PC-9 (cell line): Measurements from ENCODE around the gene CDH12. TPM values are rescaled to one million over a fixed set of nuclear protein-coding genes. Genes with fewer than 3 reads are reported as not detected.
"Not testable (repeated sequence)": the region's sequence is repeated elsewhere in the genome, so short reads cannot be mapped to it uniquely, and the experiment has no call there.

ENCODE experiments used
- BruUV-seq: library from RNA; stranded (reverse); fragments of 400-500 nt; replicated peaks from 2 replicates; lab custom pipeline; 2021; lab: Mats Ljungman, UMichigan
- CTCF ChIA-PET: fragments of 300-600 bp; sonication (Branson Sonifier 250); formaldehyde crosslinking; loops from one replicate; lab custom pipeline; 2022; ENCODE audit warnings: antibody characterized with exemption; lab: Charles Lee
- POLR2A ChIA-PET: fragments of 300-600 bp; sonication (Branson Sonifier 250); formaldehyde crosslinking; loops from one replicate; lab custom pipeline; 2022; ENCODE audit warnings: antibody characterized with exemption; ENCODE audit not compliant: unreplicated experiment; lab: Charles Lee
- DNase-seq, 2 experiments: peaks; one replicate each; pipeline versions ENCODE4 v3.0.0 to v3.0.0-alpha.2; 2015 to 2022; ENCODE audit warnings: mixed read lengths in 1 of 2
- H2AFZ ChIP-seq: fragments of 200-600 bp; sonication (generic); 2 replicates; pipeline ENCODE4 v1.8.1; 2017; ENCODE audit warnings: antibody characterized with exemption
- H3F3A ChIP-seq: fragments of 200-600 bp; sonication (generic); 2 replicates; pipeline ENCODE4 v1.8.1; 2017; ENCODE audit warnings: antibody characterized with exemption, mild to moderate bottlenecking, low read depth; ENCODE audit not compliant: insufficient read depth
- H3K27ac ChIP-seq: fragments of 200-600 bp; sonication (generic); 2 replicates; pipeline ENCODE4 v1.6.1; 2016; ENCODE audit warnings: mixed run types
- H3K27me3 ChIP-seq: fragments of 200-600 bp; sonication (generic); 2 replicates; pipeline ENCODE4 v1.6.1; 2016; ENCODE audit warnings: low read depth, mixed run types; ENCODE audit not compliant: insufficient read depth
- H3K36me3 ChIP-seq: fragments of 200-600 bp; sonication (generic); 2 replicates; pipeline ENCODE4 v1.6.1; 2016; ENCODE audit warnings: low read depth, mixed run types
- H3K4me1 ChIP-seq: fragments of 200-600 bp; sonication (generic); replicated peaks from 2 replicates; pipeline ENCODE4 v1.6.1; 2016; ENCODE audit warnings: mixed run types; ENCODE audit not compliant: insufficient read depth
- H3K4me2 ChIP-seq: fragments of 200-600 bp; sonication (generic); 2 replicates; pipeline ENCODE4 v1.6.1; 2017; ENCODE audit warnings: mixed run types
- H3K4me3 ChIP-seq: fragments of 200-600 bp; sonication (generic); 2 replicates; pipeline ENCODE4 v1.6.1; 2016; ENCODE audit warnings: mixed run types
- H3K79me2 ChIP-seq: fragments of 200-600 bp; sonication (generic); 2 replicates; pipeline ENCODE4 v1.6.1; 2017; ENCODE audit warnings: low read depth, mixed run types
- H3K9me2 ChIP-seq: fragments of 200-600 bp; sonication (generic); 2 replicates; pipeline ENCODE4 v1.8.1; 2017; ENCODE audit warnings: mild to moderate bottlenecking; ENCODE audit not compliant: insufficient read depth
- H3K9me3 ChIP-seq: fragments of 200-600 bp; sonication (generic); 2 replicates; pipeline ENCODE4 v1.8.1; 2016; ENCODE audit warnings: low read depth; ENCODE audit not compliant: insufficient read depth
- H4K20me1 ChIP-seq: fragments of 200-600 bp; sonication (generic); 2 replicates; pipeline ENCODE4 v1.8.1; 2017; ENCODE audit not compliant: insufficient read depth
- CTCF ChIP-seq: fragments of 200-600 bp; sonication (generic); conservative IDR thresholded peaks from 2 replicates; pipeline ENCODE4 v1.6.1; 2017; ENCODE audit warnings: mixed run types, antibody characterized with exemption, mild to moderate bottlenecking, moderate library complexity
- EZH2 ChIP-seq: fragments of 200-600 bp; sonication (generic); IDR thresholded peaks from 2 replicates; pipeline ENCODE4 v1.8.0; 2017; ENCODE audit warnings: antibody characterized with exemption, low read depth
- intact Hi-C: fragments of 100-400 bp; cut with micrococcal nuclease; formaldehyde crosslinking; loops from one replicate; pipeline ENCODE4 v1.10.0; 2022; ENCODE audit not compliant: unreplicated experiment
- total RNA-seq: library from RNA; stranded (reverse); gene quantifications from 2 replicates; pipeline ENCODE4 v1.2.3, GENCODE V29; 2021

CDH12 gene
- total RNA-seq, 1 experiment from 2014 or later = not detected

GRCh38 chr5:22226423-22226822 is 626.7 kb downstream of the CDH12 start:
- no peaks in the 10 kb centered on the region for H3K79me2 ChIP-seq
- H3K4me2 ChIP-seq = no peak overlapping the region
- no peak overlapping the region for H3K27ac ChIP-seq
- POLR2A ChIA-PET = no interaction called here
- no peak overlapping the region for H2AFZ ChIP-seq
- no TSS peak for BruUV-seq
- no peaks in the 10 kb centered on the region for H3K27me3 ChIP-seq
- no peaks in the 10 kb centered on the region for H4K20me1 ChIP-seq
- CTCF ChIA-PET = no interaction called here
- H3K9me2 ChIP-seq = no peaks in the 10 kb centered on the region
- TF ChIP-seq CTCF (no peak), EZH2 (no peak)
- no peaks in the 10 kb centered on the region; the same call in 1 of the 2 replicates for H3K9me3 ChIP-seq
- no peaks in the 10 kb centered on the region for H3K4me1 ChIP-seq
- no peaks in the 10 kb centered on the region for H3F3A ChIP-seq
- H3K4me3 ChIP-seq = no peak overlapping the region
- H3K36me3 ChIP-seq = no peaks in the 10 kb centered on the region
- intact Hi-C loops = no loop called here
- DNase-seq = no peak

DNA sequence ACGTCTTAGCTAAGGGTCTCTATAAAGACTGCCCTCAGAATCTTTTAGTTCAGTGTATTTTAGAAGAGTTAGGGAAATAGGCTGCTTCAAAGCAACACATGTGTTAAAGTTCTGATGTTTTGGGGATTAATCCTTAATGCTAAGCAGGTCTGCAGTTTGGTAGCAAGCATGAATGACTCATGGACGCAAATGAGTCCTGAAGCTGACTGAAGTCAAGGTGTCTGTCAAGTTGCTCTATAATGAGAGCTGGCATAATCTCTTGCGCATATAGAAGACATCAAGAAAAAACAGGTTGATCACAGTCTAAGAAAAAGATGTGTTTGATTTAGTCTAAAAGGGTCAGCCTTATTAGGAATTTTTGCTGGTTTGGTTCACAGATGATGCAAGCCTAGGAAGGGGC is 630.1 kb downstream of the CDH12 start:
- ChIA-PET POLR2A (no interaction called here), CTCF (no interaction called here)
- no peaks in the 10 kb centered on the region for H3K4me1 ChIP-seq
- DNase-seq = no peak
- no TSS peak for BruUV-seq
- no peaks in the 10 kb centered on the region; the same call in 1 of the 2 replicates for H3K9me3 ChIP-seq
- H2AFZ ChIP-seq = no peak overlapping the region
- no peaks in the 10 kb centered on the region for H3F3A ChIP-seq
- no peaks in the 10 kb centered on the region for H3K36me3 ChIP-seq
- TF ChIP-seq CTCF (no peak), EZH2 (no peak)
- H3K4me3 ChIP-seq = no peak overlapping the region
- no peaks in the 10 kb centered on the region; the same call in 1 of the 2 replicates for H4K20me1 ChIP-seq
- no peaks in the 10 kb centered on the region for H3K79me2 ChIP-seq
- no peaks in the 10 kb centered on the region for H3K27me3 ChIP-seq
- no peak overlapping the region for H3K27ac ChIP-seq
- intact Hi-C loops = no loop called here
- H3K4me2 ChIP-seq = no peak overlapping the region
- no peaks in the 10 kb centered on the region for H3K9me2 ChIP-seq

- H4K20me1 ChIP-seq, H2AFZ ChIP-seq, H3K27ac ChIP-seq, H3K79me2 ChIP-seq, CTCF ChIA-PET, H3K9me2 ChIP-seq, H3F3A ChIP-seq, H3K36me3 ChIP-seq, H3K27me3 ChIP-seq, H3K4me1 ChIP-seq, POLR2A ChIA-PET, BruUV-seq, H3K4me3 ChIP-seq, intact Hi-C loops, H3K4me2 ChIP-seq, H3K9me3 ChIP-seq: not testable (repeated sequence)
- peak; percentile 21; the same call in 1 of the 2 replicates for TF ChIP-seq CTCF
- DNase-seq = peak in 1 of 2 experiments; percentile 33
These were observed 639.2 kb downstream of the CDH12 start for GRCh38 chr5:22213703-22214495.

GRCh38 chr5:22212254-22212991 is 640.7 kb downstream of the CDH12 start:
- not testable (repeated sequence) for H3F3A ChIP-seq

DNA sequence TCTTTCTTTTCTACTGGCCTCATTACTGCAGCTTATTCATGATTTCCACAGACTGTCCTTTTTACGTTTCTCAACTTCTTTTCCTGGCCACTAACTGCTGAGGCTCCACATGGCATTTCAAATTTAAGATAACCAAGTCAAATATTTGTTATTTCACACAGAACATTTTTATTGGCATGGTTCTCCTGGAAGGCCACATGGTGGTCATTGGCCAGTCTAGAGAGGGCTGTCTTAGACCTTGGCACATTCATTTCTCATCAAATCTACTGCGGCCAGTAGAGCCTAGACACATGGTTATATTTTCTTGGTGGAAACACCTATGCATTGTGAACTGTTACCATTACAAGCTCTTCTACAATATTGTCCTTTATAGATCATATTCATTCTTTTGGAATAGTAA is 644.7 kb downstream of the CDH12 start:
- H2AFZ ChIP-seq, H3K27ac ChIP-seq, H4K20me1 ChIP-seq, H3K9me3 ChIP-seq, intact Hi-C loops, H3K4me1 ChIP-seq, H3K79me2 ChIP-seq, H3K27me3 ChIP-seq, H3K4me3 ChIP-seq, H3K9me2 ChIP-seq, H3K4me2 ChIP-seq, DNase-seq, CTCF ChIA-PET, H3K36me3 ChIP-seq, H3F3A ChIP-seq, BruUV-seq, POLR2A ChIA-PET: not testable (repeated sequence)

More at GRCh38 chr5:22212254-22212991, 640.7 kb downstream of the CDH12 start:
- H3K79me2 ChIP-seq, CTCF ChIA-PET, H3K36me3 ChIP-seq, H2AFZ ChIP-seq, DNase-seq, H3K4me2 ChIP-seq, H3K9me2 ChIP-seq, H3K27me3 ChIP-seq, H3K27ac ChIP-seq, H4K20me1 ChIP-seq, BruUV-seq, POLR2A ChIA-PET, H3K4me3 ChIP-seq, intact Hi-C loops, H3K4me1 ChIP-seq, H3K9me3 ChIP-seq: not testable (repeated sequence)
